IMR-90 (cell line): ENCODE data around the gene TSEN54. TPM values are rescaled to one million over a fixed set of nuclear protein-coding genes. Genes with fewer than 3 reads are reported as not detected.

Experiments used
- ATAC-seq: fragments of 200-7000 bp; cut with Tn5 transposase; 2 replicates; pipeline ENCODE4 v1.9.1; 2020; ENCODE audit warnings: low read depth, mild to moderate bottlenecking, moderate library complexity
- BruUV-seq: library from RNA; stranded (reverse); fragments of 400-500 nt; replicated peaks from 2 replicates; lab custom pipeline; 2021; lab: Mats Ljungman, UMichigan
- CTCF ChIA-PET: fragments of 300-600 bp; formaldehyde crosslinking; extraction: SDS; loops from one replicate; lab custom pipeline; 2021; ENCODE audit warnings: antibody characterized with exemption; lab: Yijun Ruan, JAX
- POLR2A ChIA-PET: fragments of 300-600 bp; sonication (Branson Sonifier 250); formaldehyde crosslinking; loops from one replicate; lab custom pipeline; 2022; ENCODE audit warnings: antibody characterized with exemption; ENCODE audit not compliant: unreplicated experiment; lab: Charles Lee
- DNase-seq: peaks from one replicate; pipeline ENCODE4 v3.0.0; 2013
- H2AFZ ChIP-seq: replicated peaks from 2 replicates; pipeline ENCODE3; 2013; ENCODE audit warnings: low read length, mild to moderate bottlenecking; ENCODE audit not compliant: poor library complexity
- H2AK5ac ChIP-seq: 2 replicates; pipeline ENCODE4 v1.6.1; 2013; ENCODE audit warnings: low read depth, low read length, inconsistent platforms
- H2AK9ac ChIP-seq: replicated peaks from 2 replicates; pipeline ENCODE3; 2013; ENCODE audit warnings: mild to moderate bottlenecking, low read depth, low read length, moderate library complexity; ENCODE audit not compliant: poor library complexity
- H2BK120ac ChIP-seq: 2 replicates; pipeline ENCODE4 v1.6.1; 2013; ENCODE audit warnings: low read depth, low read length, inconsistent platforms
- H2BK15ac ChIP-seq: 3 replicates; pipeline ENCODE4 v1.6.1; 2013; ENCODE audit warnings: low read depth, low read length, inconsistent platforms
- H2BK20ac ChIP-seq: 2 replicates; pipeline ENCODE4 v1.6.1; 2013; ENCODE audit warnings: low read depth, mild to moderate bottlenecking, inconsistent platforms, low read length, moderate library complexity
- H2BK5ac ChIP-seq: 2 replicates; pipeline ENCODE4 v1.6.1; 2013; ENCODE audit warnings: mild to moderate bottlenecking, low read depth, low read length, inconsistent platforms; ENCODE audit not compliant: poor library complexity, severe bottlenecking
- H3K14ac ChIP-seq: replicated peaks from 2 replicates; pipeline ENCODE4 v1.6.1; 2013; ENCODE audit warnings: low read depth, low read length, inconsistent platforms
- H3K18ac ChIP-seq: 2 replicates; pipeline ENCODE4 v1.6.1; 2013; ENCODE audit warnings: low read depth, low read length, control low read depth
- H3K23ac ChIP-seq: 2 replicates; pipeline ENCODE4 v1.6.1; 2013; ENCODE audit warnings: low read depth, low read length, inconsistent platforms
- H3K27ac ChIP-seq: 2 replicates; pipeline ENCODE4 v1.5.1; 2013; ENCODE audit warnings: mild to moderate bottlenecking, control low read depth, low read length; ENCODE audit not compliant: insufficient read depth
- H3K27me3 ChIP-seq: 2 replicates; pipeline ENCODE4 v1.6.1; 2013; ENCODE audit warnings: low read length; ENCODE audit not compliant: control insufficient read depth, insufficient read depth
- H3K36me3 ChIP-seq: 2 replicates; pipeline ENCODE4 v1.6.1; 2013; ENCODE audit warnings: low read length, mixed read lengths; ENCODE audit not compliant: control insufficient read depth, insufficient read depth
- H3K4ac ChIP-seq: 2 replicates; pipeline ENCODE4 v1.6.1; 2013; ENCODE audit warnings: low read depth, low read length, inconsistent platforms
- H3K4me1 ChIP-seq: 2 replicates; pipeline ENCODE4 v1.6.1; 2013; ENCODE audit warnings: low read length, mixed read lengths; ENCODE audit not compliant: control insufficient read depth, insufficient read depth
- H3K4me2 ChIP-seq: 2 replicates; pipeline ENCODE4 v1.6.1; 2013; ENCODE audit warnings: low read depth, mild to moderate bottlenecking, control low read depth, low read length, moderate library complexity
- H3K4me3 ChIP-seq: 2 replicates; pipeline ENCODE4 v1.5.1; 2013; ENCODE audit warnings: low read depth, mild to moderate bottlenecking, control low read depth, low read length, moderate library complexity; ENCODE audit not compliant: insufficient read depth
- H3K56ac ChIP-seq: 2 replicates; pipeline ENCODE4 v1.6.1; 2013; ENCODE audit warnings: low read length, inconsistent platforms; ENCODE audit not compliant: insufficient read depth; ENCODE audit errors: extremely low read depth
- H3K79me1 ChIP-seq, 2 experiments: 2 replicates each; pipeline ENCODE4 v1.6.1; 2013; ENCODE audit warnings: low read length in 2 of 2, inconsistent platforms in 1 of 2, low read depth in 1 of 2
- H3K9ac ChIP-seq: 2 replicates; pipeline ENCODE4 v1.6.1; 2013; ENCODE audit warnings: low read depth, low read length, control low read depth
- H3K9me1 ChIP-seq: 2 replicates; pipeline ENCODE4 v1.6.1; 2013; ENCODE audit warnings: low read length, inconsistent platforms; ENCODE audit not compliant: insufficient read depth
- H3K9me3 ChIP-seq: 2 replicates; pipeline ENCODE4 v1.6.1; 2013; ENCODE audit warnings: low read length; ENCODE audit not compliant: control insufficient read depth, insufficient read depth
- H4K20me1 ChIP-seq: 2 replicates; pipeline ENCODE4 v1.6.1; 2013; ENCODE audit warnings: low read length, inconsistent platforms; ENCODE audit not compliant: insufficient read depth
- H4K5ac ChIP-seq: 2 replicates; pipeline ENCODE4 v1.6.1; 2013; ENCODE audit warnings: mild to moderate bottlenecking, low read depth, low read length, control low read depth
- H4K8ac ChIP-seq, 2 experiments: 2 replicates each; pipeline ENCODE4 v1.6.1; 2013; ENCODE audit warnings: low read depth in 2 of 2, low read length in 2 of 2, control low read depth in 1 of 2, inconsistent platforms in 1 of 2
- H4K91ac ChIP-seq: 2 replicates; pipeline ENCODE4 v1.6.1; 2013; ENCODE audit warnings: low read depth, low read length, inconsistent platforms; ENCODE audit not compliant: insufficient read depth
- BHLHE40 ChIP-seq: fragments of 150-350 bp; IDR thresholded peaks from 2 replicates; pipeline ENCODE4 v1.6.1; 2016; ENCODE audit warnings: mild to moderate bottlenecking, low read depth, low read length
- CEBPB ChIP-seq: IDR thresholded peaks from 2 replicates; pipeline ENCODE4 v1.6.1; 2012; ENCODE audit warnings: low read depth, low read length, improper control_type of control experiment
- CHD1 ChIP-seq: IDR thresholded peaks from 2 replicates; pipeline ENCODE4 v1.6.1; 2012; ENCODE audit warnings: low read depth, low read length, improper control_type of control experiment
- FOS ChIP-seq: fragments of 150-350 bp; IDR thresholded peaks from 2 replicates; pipeline ENCODE4 v1.6.1; 2016; ENCODE audit warnings: low read depth, low read length
- MAFK ChIP-seq: IDR thresholded peaks from 2 replicates; pipeline ENCODE4 v1.6.1; 2012; ENCODE audit warnings: low read depth, low read length, improper control_type of control experiment
- MAZ ChIP-seq: IDR thresholded peaks from 2 replicates; pipeline ENCODE4 v1.6.1; 2012; ENCODE audit warnings: low read depth, mild to moderate bottlenecking, low read length, improper control_type of control experiment, moderate library complexity, borderline replicate concordance
- MXI1 ChIP-seq: IDR thresholded peaks from 2 replicates; pipeline ENCODE4 v1.6.1; 2012; ENCODE audit warnings: low read depth, mild to moderate bottlenecking, low read length, moderate library complexity, borderline replicate concordance
- NFE2L2 ChIP-seq: fragments of 150-350 bp; IDR thresholded peaks from 2 replicates; pipeline ENCODE4 v1.6.1; 2016; ENCODE audit warnings: low read depth, mild to moderate bottlenecking, low read length
- POLR2A ChIP-seq: IDR thresholded peaks from 2 replicates; pipeline ENCODE4 v1.6.1; 2012; ENCODE audit warnings: mild to moderate bottlenecking, low read depth, low read length
- RAD21 ChIP-seq: IDR thresholded peaks from 2 replicates; pipeline ENCODE4 v1.6.1; 2012; ENCODE audit warnings: low read length, improper control_type of control experiment
- RCOR1 ChIP-seq: IDR thresholded peaks from 2 replicates; pipeline ENCODE4 v1.6.1; 2012; ENCODE audit warnings: mild to moderate bottlenecking, low read length, improper control_type of control experiment; ENCODE audit not compliant: insufficient replicate concordance
- RFX5 ChIP-seq: IDR thresholded peaks from 2 replicates; pipeline ENCODE4 v1.8.0; 2012; ENCODE audit warnings: low read depth, mild to moderate bottlenecking, low read length, moderate library complexity
- SMC3 ChIP-seq: fragments of 150-350 bp; IDR thresholded peaks from 2 replicates; pipeline ENCODE4 v1.6.1; 2016; ENCODE audit warnings: low read depth, mild to moderate bottlenecking, antibody characterized with exemption, low read length, moderate library complexity
- WGBS, 2 experiments: methylation state at CpG; one replicate each; pipeline versions ENCODE4 v1.1.5 to v1.1.7; 2013; ENCODE audit warnings: missing lambda C conversion rate in 2 of 2; ENCODE audit not compliant: insufficient read length in 1 of 2; ENCODE audit errors: extremely low coverage in 2 of 2; 5-methylcytosine and 5-hydroxymethylcytosine counted together
- dilution Hi-C: fragments of 300-500 bp; cut with HindIII; formaldehyde crosslinking; loops from one replicate; pipeline ENCODE4 v1.14.3; 2018; ENCODE audit warnings: low sequenced_read_pairs; ENCODE audit not compliant: unreplicated experiment
- in situ Hi-C: fragments of 300-500 bp; cut with MboI; formaldehyde crosslinking; loops from 3 replicates; pipeline ENCODE4 v1.14.3; 2019; ENCODE audit warnings: low sequenced_read_pairs, inconsistent platforms, mixed read lengths
- intact Hi-C: fragments of 100-400 bp; cut with micrococcal nuclease; formaldehyde crosslinking; loops from 2 replicates; pipeline ENCODE4 v1.10.0; 2022
- polyA plus RNA-seq, 3 experiments: library from polyadenylated mRNA; depleted of rRNA; stranded (reverse); fragments of >200 nt; gene quantifications; 2 replicates each; pipeline ENCODE4 v1.2.3, GENCODE V29; 2012; ENCODE audit warnings: low replicate concordance in 1 of 3
- total RNA-seq: library from RNA; depleted of rRNA; stranded (reverse); fragments of >200 nt; gene quantifications from 2 replicates; pipeline ENCODE4 v1.2.3, GENCODE V29; 2012
- TF ChIP-seq, protein P1 (sequence below): fragments of 150-350 bp; IDR thresholded peaks from 2 replicates; pipeline ENCODE4 v1.6.1; 2016; ENCODE audit warnings: low read depth, mild to moderate bottlenecking, low read length, moderate library complexity, borderline replicate concordance
- TF ChIP-seq, protein P2 (sequence below): fragments of 150-350 bp; IDR thresholded peaks from 2 replicates; pipeline ENCODE4 v1.6.1; 2017; ENCODE audit warnings: mild to moderate bottlenecking, antibody characterized with exemption, low read length, low read depth
- TF ChIP-seq, protein P3 (sequence below): conservative IDR thresholded peaks from 2 replicates; pipeline ENCODE4 v1.5.1; 2012; ENCODE audit warnings: mild to moderate bottlenecking, low read depth, low read length, improper control_type of control experiment

Gene TSEN54
- total and polyA plus RNA-seq, 2 of the 4 experiments (the other 2 are of a cell fraction): 7.2 to 14.9 TPM

DNA sequence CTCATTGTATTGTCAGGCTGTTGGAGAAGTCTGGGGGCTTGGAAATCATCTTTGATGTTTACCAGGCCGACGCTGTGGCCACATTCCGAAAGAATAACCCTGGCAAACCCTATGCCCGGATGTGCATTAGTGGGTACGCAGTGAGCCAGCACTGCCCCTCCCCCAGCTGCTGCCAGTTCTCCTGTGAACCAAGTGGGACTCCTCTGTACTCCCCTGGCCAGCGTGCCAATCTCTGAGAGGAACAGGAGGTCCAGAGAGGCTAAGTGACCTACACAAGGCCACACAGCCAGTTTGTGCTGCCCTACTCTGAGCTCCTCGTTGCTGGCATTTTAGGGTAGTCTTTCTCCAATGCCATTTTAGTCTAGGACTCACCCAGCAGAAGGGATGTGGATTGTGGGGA, 7.3 kb downstream of the TSEN54 start:
- 0 out of 4 replicates have a peak, but pooled peaks cover 0 to under 1% of the 10 kb centered on the region in 2 experiments for H3K79me1 ChIP-seq
- no peaks in the 10 kb centered on the region for H3K4me1 ChIP-seq
- H4K8ac ChIP-seq: no peak overlapping the region
- no peak overlapping the region for H2BK5ac ChIP-seq
- DNase-seq (no peak), ATAC-seq (no peak)
- H3K9me1 ChIP-seq: no peaks in the 10 kb centered on the region
- H3K14ac ChIP-seq: no peak overlapping the region
- no peak overlapping the region for H3K23ac ChIP-seq
- H4K5ac ChIP-seq: no peak overlapping the region
- no peak overlapping the region for H2AK9ac ChIP-seq
- WGBS, 2 experiments: 93% methylated on average over 3 of the region's 7 CpGs; no CpG with 5 or more reads in 1 of the 2 experiments
- in situ Hi-C loops: no loop called here
- peaks cover 7% of the 10 kb centered on the region; the same call in 1 of the 2 replicates for H3K36me3 ChIP-seq
- H4K20me1 ChIP-seq: 0 out of 2 replicates have a peak, but pooled peaks cover 14% of the 10 kb centered on the region
- no peak overlapping the region for H2BK120ac ChIP-seq
- ChIA-PET CTCF (no interaction called here), POLR2A (no interaction called here)
- H3K18ac ChIP-seq: no peak overlapping the region
- H4K91ac ChIP-seq: no peak overlapping the region
- H3K9me3 ChIP-seq: no peaks in the 10 kb centered on the region
- no peak overlapping the region for H2BK15ac ChIP-seq
- dilution Hi-C loops: no loop called here
- H2AFZ ChIP-seq: no peak overlapping the region
- TF ChIP-seq FOS: no peak
- TF ChIP-seq SMC3: no peak
- TF ChIP-seq, protein P1, sequence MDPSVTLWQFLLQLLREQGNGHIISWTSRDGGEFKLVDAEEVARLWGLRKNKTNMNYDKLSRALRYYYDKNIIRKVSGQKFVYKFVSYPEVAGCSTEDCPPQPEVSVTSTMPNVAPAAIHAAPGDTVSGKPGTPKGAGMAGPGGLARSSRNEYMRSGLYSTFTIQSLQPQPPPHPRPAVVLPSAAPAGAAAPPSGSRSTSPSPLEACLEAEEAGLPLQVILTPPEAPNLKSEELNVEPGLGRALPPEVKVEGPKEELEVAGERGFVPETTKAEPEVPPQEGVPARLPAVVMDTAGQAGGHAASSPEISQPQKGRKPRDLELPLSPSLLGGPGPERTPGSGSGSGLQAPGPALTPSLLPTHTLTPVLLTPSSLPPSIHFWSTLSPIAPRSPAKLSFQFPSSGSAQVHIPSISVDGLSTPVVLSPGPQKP: no peak
- no peak for TF ChIP-seq RFX5
- no peak for TF ChIP-seq MAFK
- no peak for TF ChIP-seq CHD1
- TF ChIP-seq, protein P2, sequence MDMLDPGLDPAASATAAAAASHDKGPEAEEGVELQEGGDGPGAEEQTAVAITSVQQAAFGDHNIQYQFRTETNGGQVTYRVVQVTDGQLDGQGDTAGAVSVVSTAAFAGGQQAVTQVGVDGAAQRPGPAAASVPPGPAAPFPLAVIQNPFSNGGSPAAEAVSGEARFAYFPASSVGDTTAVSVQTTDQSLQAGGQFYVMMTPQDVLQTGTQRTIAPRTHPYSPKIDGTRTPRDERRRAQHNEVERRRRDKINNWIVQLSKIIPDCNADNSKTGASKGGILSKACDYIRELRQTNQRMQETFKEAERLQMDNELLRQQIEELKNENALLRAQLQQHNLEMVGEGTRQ: no peak
- no peak for TF ChIP-seq MXI1
- TF ChIP-seq CEBPB: no peak
- no peak for TF ChIP-seq NFE2L2
- TF ChIP-seq, protein P3, sequence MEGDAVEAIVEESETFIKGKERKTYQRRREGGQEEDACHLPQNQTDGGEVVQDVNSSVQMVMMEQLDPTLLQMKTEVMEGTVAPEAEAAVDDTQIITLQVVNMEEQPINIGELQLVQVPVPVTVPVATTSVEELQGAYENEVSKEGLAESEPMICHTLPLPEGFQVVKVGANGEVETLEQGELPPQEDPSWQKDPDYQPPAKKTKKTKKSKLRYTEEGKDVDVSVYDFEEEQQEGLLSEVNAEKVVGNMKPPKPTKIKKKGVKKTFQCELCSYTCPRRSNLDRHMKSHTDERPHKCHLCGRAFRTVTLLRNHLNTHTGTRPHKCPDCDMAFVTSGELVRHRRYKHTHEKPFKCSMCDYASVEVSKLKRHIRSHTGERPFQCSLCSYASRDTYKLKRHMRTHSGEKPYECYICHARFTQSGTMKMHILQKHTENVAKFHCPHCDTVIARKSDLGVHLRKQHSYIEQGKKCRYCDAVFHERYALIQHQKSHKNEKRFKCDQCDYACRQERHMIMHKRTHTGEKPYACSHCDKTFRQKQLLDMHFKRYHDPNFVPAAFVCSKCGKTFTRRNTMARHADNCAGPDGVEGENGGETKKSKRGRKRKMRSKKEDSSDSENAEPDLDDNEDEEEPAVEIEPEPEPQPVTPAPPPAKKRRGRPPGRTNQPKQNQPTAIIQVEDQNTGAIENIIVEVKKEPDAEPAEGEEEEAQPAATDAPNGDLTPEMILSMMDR: no peak
- TF ChIP-seq BHLHE40: no peak
- TF ChIP-seq RAD21: no peak
- TF ChIP-seq MAZ: no peak
- no peak for TF ChIP-seq RCOR1
- TF ChIP-seq POLR2A: no peak
- no peak overlapping the region for H3K9ac ChIP-seq
- no peak overlapping the region for H3K4me2 ChIP-seq
- BruUV-seq: no TSS peak
- no peak overlapping the region for H3K4me3 ChIP-seq
- no peak overlapping the region for H3K27ac ChIP-seq
- H3K4ac ChIP-seq: no peak overlapping the region
- intact Hi-C loops: no loop called here
- no peak overlapping the region for H3K56ac ChIP-seq
- no peak overlapping the region for H2AK5ac ChIP-seq
- no peak overlapping the region for H2BK20ac ChIP-seq
- H3K27me3 ChIP-seq: peaks cover 19% of the 10 kb centered on the region
